NCI-H146 treated with DMSO at 0.1 percent for 48 hours (cell line): Measurements from ENCODE around the gene GALNT2.

Source experiments
- DNase-seq: peaks from one replicate; lab custom pipeline; 2025; ENCODE audit not compliant: unreplicated experiment; lab: John Stamatoyannopoulos, UW

GALNT2 gene

GRCh38 chr1:230127105-230128054 is 60.3 kb downstream of the GALNT2 start:
- no peak for DNase-seq

GRCh38 chr1:230128569-230129285 is 61.7 kb downstream of the GALNT2 start:
- no peak for DNase-seq

- no peak for DNase-seq
Observed at GRCh38 chr1:230129341-230129740, 62.3 kb downstream of the GALNT2 start.

- no peak for DNase-seq
Observed at GRCh38 chr1:230130172-230130944, 63.3 kb downstream of the GALNT2 start.

GRCh38 chr1:230131457-230131856 is 64.4 kb downstream of the GALNT2 start:
- DNase-seq: no peak

- no peak for DNase-seq
Observed at GRCh38 chr1:230132758-230133157, 65.7 kb downstream of the GALNT2 start.

GRCh38 chr1:230135726-230136125 is 68.7 kb downstream of the GALNT2 start:
- no peak for DNase-seq

- no peak for DNase-seq
Observed at GRCh38 chr1:230136453-230137336, 69.7 kb downstream of the GALNT2 start.

- no peak for DNase-seq
Observed at GRCh38 chr1:230137337-230137815, 70.3 kb downstream of the GALNT2 start.

GRCh38 chr1:230138561-230139239 is 71.7 kb downstream of the GALNT2 start:
- DNase-seq: no peak

DNA sequence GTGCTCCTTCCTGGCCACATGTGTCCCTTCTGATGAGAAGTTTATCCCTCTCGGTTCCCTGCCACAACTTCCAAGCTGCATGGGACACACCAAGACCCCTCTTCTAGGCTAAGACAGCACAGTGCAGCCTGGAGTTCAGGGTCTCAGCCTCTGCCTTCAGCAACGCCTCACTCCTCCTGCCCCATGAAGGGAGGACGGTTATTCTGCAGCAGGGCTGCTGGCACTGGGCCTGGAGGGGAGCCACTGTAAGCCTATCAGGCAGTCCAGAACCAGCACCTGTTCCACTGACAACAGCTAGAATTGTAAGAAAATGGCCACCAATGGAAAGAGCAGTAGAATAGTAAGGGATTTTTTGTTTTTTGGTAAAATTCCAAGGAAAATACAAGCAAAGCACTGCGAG is 72.3 kb downstream of the GALNT2 start:
- no peak for DNase-seq

- no peak for DNase-seq
Observed at GRCh38 chr1:230139741-230140140, 72.7 kb downstream of the GALNT2 start.

DNA sequence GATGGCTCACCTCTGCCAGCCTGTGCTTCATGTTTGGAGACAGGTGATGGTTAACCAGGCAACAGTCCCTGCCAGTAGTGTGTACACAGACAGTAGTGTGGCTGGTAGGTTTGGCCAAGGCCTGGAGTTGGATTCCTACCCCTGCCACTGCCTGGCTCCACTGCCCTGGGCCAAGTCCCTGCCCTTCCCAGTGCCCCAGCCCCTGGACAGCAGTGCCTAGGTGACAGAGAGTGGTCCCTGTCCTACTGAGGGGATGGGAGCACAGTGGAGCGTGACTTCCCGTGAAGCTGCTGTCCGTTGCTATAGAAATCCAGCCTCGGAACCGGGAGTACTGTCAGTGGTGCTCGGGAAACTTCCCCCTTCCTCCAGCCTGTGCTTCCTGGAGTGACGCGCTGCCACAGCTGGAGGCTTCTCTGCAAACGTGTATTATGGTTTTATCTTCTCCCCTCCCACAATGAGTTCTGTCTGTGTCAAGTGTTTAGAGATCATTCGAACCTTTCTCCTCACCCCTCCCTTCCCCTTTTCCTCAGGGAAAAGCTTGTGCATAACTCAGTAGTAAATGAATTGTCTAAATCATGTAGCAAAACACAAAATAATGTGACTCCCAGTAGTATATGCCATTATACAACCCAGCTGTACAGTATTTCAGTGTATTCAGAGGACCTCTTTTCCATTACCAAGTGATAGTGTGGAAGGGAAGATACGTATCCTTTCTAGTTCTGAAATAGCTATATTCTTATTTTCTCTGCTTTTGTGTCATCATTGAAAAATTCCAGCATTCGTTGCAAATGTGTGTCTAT is 73.4 kb downstream of the GALNT2 start:
- no peak for DNase-seq

DNA sequence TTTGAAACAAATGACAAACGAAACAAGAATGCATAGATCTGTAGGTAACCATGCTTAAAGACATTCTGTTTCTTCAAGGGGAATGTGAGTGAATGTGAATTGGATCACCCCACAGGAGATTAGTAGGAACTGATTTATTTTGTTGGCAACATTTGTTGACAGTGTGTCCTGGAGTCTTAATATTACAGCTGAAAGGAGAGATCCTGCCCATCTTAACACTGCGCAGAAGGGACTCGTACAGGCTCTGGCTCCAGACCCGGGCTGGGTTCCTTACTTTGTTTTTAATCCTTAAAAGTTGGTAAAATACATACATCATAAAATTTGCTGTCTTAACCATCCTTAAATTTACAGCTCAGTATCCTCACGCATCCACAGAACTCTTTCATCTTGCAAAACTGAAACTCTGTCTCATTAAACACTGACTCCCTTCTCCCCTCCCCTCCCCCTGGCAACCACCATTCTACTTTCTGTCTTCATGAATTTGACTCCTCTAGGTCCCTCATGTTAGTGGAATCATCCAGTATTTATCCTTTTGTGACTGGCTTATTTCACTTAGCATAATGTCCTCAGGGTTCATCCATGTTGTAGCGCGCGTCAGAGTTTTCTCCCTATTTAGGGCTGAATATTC is 74.1 kb downstream of the GALNT2 start:
- DNase-seq: no peak

DNA sequence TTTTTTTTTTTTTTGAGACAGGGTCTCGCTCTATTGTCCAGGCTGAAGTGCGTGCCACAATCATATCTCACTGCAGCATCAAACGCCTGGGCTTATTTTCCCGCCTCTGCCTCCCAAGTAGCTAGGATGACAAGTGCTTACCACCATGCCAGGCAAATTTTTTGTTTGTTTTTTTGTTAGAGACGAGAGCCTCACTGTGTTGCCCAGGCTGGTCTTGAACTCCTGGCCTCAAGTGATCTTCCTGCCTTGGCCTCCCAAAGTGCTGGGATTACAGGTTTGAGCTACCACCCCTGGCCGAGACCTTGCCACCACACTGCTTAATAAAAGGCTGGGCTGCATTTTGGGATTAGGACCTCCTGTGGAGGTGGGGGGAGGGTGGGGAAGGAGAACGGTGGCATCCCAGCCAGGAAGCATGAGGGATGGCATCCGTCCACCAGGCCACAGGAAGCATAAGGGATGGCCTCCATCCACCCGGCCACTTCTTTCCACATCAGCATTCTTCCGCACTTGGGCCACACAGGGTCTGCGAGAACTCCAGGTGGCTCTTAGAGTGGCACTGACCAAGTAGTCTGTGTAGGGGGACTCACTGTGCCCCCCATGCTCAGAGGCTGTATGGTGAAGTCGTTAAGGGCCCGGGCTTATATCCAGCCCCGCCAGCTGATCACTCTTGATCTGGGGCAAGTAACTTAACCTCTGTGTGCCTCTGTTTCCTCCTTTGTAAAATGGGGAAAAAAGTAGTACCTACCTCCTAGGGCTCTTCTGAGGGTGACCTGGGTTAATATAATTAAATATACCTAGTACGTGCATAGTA is 75.0 kb downstream of the GALNT2 start:
- DNase-seq: no peak

GRCh38 chr1:230142608-230143210 is 75.7 kb downstream of the GALNT2 start:
- DNase-seq: no peak

- DNase-seq: peak; percentile 78
Observed at GRCh38 chr1:230143534-230143933, 76.5 kb downstream of the GALNT2 start.
